Measurements from ENCODE around the gene MAB21L4. TPM values are rescaled to one million over a fixed set of nuclear protein-coding genes. Genes with fewer than 3 reads are reported as not detected.

MAB21L4 gene
- total RNA-seq, 1 donor from 2014 or later: not detected

Other genes starting within 250 kb of the MAB21L4 start
- gene AQP12B, start 213.3 kb downstream of the MAB21L4 start, total RNA-seq: not detected
- not detected for gene AQP12A, start 204.3 kb downstream of the MAB21L4 start, total RNA-seq
- 0.65 TPM for gene KIF1A, start 75.9 kb downstream of the MAB21L4 start, total RNA-seq
- not detected for gene AGXT, start 27.3 kb downstream of the MAB21L4 start, total RNA-seq
- not detected for gene CROCC2, start 10.2 kb upstream of the MAB21L4 start, total RNA-seq
- gene SNED1, start 102.5 kb upstream of the MAB21L4 start, total RNA-seq: 8.0 TPM
- 23.8 TPM for gene MTERF4, start 206.1 kb upstream of the MAB21L4 start, total RNA-seq

Data from Right ventricle myocardium superior (tissue), 1 donor.